NB4 (cell line): Measurements from ENCODE around the gene TCF15.

Experiments used
- DNase-seq: peaks from one replicate; pipeline ENCODE4 v3.0.0; 2010; ENCODE audit warnings: low read depth
- H3K4me3 ChIP-seq: one replicate; pipeline ENCODE4 v1.5.1; 2011; ENCODE audit warnings: mild to moderate bottlenecking, low read depth, low read length, moderate library complexity
- CTCF ChIP-seq: IDR thresholded peaks from one replicate; pipeline ENCODE4 v1.5.1; 2012; ENCODE audit warnings: low read depth, low read length
- MAX ChIP-seq: IDR thresholded peaks from 2 replicates; pipeline ENCODE4 v1.6.1; 2011; ENCODE audit warnings: low read depth, low read length
- MYC ChIP-seq: IDR thresholded peaks from 2 replicates; pipeline ENCODE4 v1.6.1; 2011; ENCODE audit warnings: low read depth, low read length
- POLR2A ChIP-seq: IDR thresholded peaks from 2 replicates; pipeline ENCODE4 v1.6.1; 2011; ENCODE audit warnings: mild to moderate bottlenecking; ENCODE audit not compliant: insufficient read length; ENCODE audit errors: extremely low read depth

TCF15 gene

GRCh38 chr20:610130-611046, at the start of gene TCF15:
TCF15 (minus strand) TSS chr20:610309; CDS start chr20:610237, 72 bp downstream.
- no peak within 1 kb of the TSS for H3K4me3 ChIP-seq
- DNase-seq = no peak
- TF ChIP-seq CTCF = no peak
- TF ChIP-seq MAX = no peak
- TF ChIP-seq POLR2A = no peak
- no peak for TF ChIP-seq MYC

GRCh38 chr20:658731-659291, 48.7 kb upstream of the TCF15 start:
- DNase-seq = no peak

GRCh38 chr20:658202-658601, 48.1 kb upstream of the TCF15 start:
- H3K4me3 ChIP-seq = no peak overlapping the region
- TF ChIP-seq CTCF (no peak), MAX (no peak), POLR2A (no peak), MYC (no peak)
- DNase-seq = no peak

More at GRCh38 chr20:658731-659291, 48.7 kb upstream of the TCF15 start:
- TF ChIP-seq POLR2A = no peak
- no peak overlapping the region for H3K4me3 ChIP-seq

- DNase-seq = no peak
- TF ChIP-seq CTCF = no peak
- no peak for TF ChIP-seq MAX
- no peak for TF ChIP-seq MYC
- TF ChIP-seq POLR2A = no peak
- H3K4me3 ChIP-seq = no peak overlapping the region
Measured at GRCh38 chr20:655726-656624, 45.9 kb upstream of the TCF15 start.

GRCh38 chr20:654417-654750, 44.3 kb upstream of the TCF15 start:
- H3K4me3 ChIP-seq = no peak overlapping the region
- DNase-seq = no peak
- TF ChIP-seq POLR2A = no peak
- TF ChIP-seq CTCF = no peak
- TF ChIP-seq MAX = no peak
- no peak for TF ChIP-seq MYC
